GM23338 (cell line): ENCODE measurements around the gene LTBR. TPM values are rescaled to one million over a fixed set of nuclear protein-coding genes. Genes with fewer than 3 reads are reported as not detected.

Experiments
- ATAC-seq: fragments of 200-7000 bp; cut with Tn5 transposase; 3 replicates; pipeline ENCODE4 v1.9.1; 2020
- DNase-seq: peaks from one replicate; pipeline ENCODE4 v3.0.0-alpha.2; 2015; ENCODE audit warnings: low spot score
- H2AFZ ChIP-seq: fragments of 200-600 bp; sonication (generic); 2 replicates; pipeline ENCODE4 v1.8.0; 2016; ENCODE audit warnings: antibody characterized with exemption, mild to moderate bottlenecking, moderate library complexity
- H3F3A ChIP-seq: fragments of 200-600 bp; sonication (generic); replicated peaks from 2 replicates; pipeline ENCODE4 v1.8.0; 2017; ENCODE audit warnings: antibody characterized with exemption, mixed run types, low read depth
- H3K27ac ChIP-seq: fragments of 200-600 bp; sonication (generic); 2 replicates; pipeline ENCODE4 v1.6.1; 2016; ENCODE audit warnings: low read depth
- H3K27me3 ChIP-seq: fragments of 200-600 bp; sonication (generic); 2 replicates; pipeline ENCODE4 v1.8.0; 2016; ENCODE audit warnings: mild to moderate bottlenecking, mixed run types, moderate library complexity; ENCODE audit not compliant: insufficient read depth
- H3K36me3 ChIP-seq: fragments of 200-600 bp; sonication (generic); 2 replicates; pipeline ENCODE4 v1.8.0; 2016; ENCODE audit warnings: mild to moderate bottlenecking; ENCODE audit not compliant: insufficient read depth
- H3K4me1 ChIP-seq: fragments of 200-600 bp; sonication (generic); 2 replicates; pipeline ENCODE4 v1.8.0; 2016; ENCODE audit warnings: mild to moderate bottlenecking, moderate library complexity; ENCODE audit not compliant: insufficient read depth
- H3K4me2 ChIP-seq: fragments of 200-600 bp; sonication (generic); 2 replicates; pipeline ENCODE4 v1.7.1; 2017; ENCODE audit warnings: mixed run types
- H3K4me3 ChIP-seq: fragments of 200-600 bp; sonication (generic); 2 replicates; pipeline ENCODE4 v1.6.1; 2016; ENCODE audit warnings: mixed run types
- H3K79me2 ChIP-seq: fragments of 200-600 bp; sonication (generic); replicated peaks from 2 replicates; pipeline ENCODE4 v1.8.0; 2017; ENCODE audit warnings: mild to moderate bottlenecking; ENCODE audit not compliant: insufficient read depth
- H3K9me2 ChIP-seq: fragments of 200-600 bp; sonication (generic); 2 replicates; pipeline ENCODE4 v1.8.0; 2017; ENCODE audit not compliant: insufficient read depth
- H4K20me1 ChIP-seq: fragments of 200-600 bp; sonication (generic); replicated peaks from 2 replicates; pipeline ENCODE4 v1.8.0; 2017; ENCODE audit warnings: mild to moderate bottlenecking; ENCODE audit not compliant: insufficient read depth
- H3K27ac Mint-ChIP-seq: 2 replicates; pipeline ENCODE4 v1.8.0; 2020; ENCODE audit warnings: inconsistent platforms, mild to moderate bottlenecking, moderate library complexity, mixed read lengths
- H3K27me3 Mint-ChIP-seq: 3 replicates; pipeline ENCODE4 v1.8.0; 2022; ENCODE audit warnings: low read depth, mild to moderate bottlenecking, moderate library complexity, mixed read lengths, inconsistent platforms; ENCODE audit not compliant: insufficient read depth, poor library complexity
- H3K36me3 Mint-ChIP-seq: 3 replicates; pipeline ENCODE4 v1.8.0; 2021; ENCODE audit warnings: low read depth, mild to moderate bottlenecking, inconsistent platforms, moderate library complexity, mixed read lengths
- H3K4me1 Mint-ChIP-seq: 3 replicates; pipeline ENCODE4 v1.8.0; 2020; ENCODE audit warnings: mild to moderate bottlenecking, inconsistent platforms, mixed read lengths
- H3K4me3 Mint-ChIP-seq: 3 replicates; pipeline ENCODE4 v1.8.0; 2021; ENCODE audit warnings: moderate library complexity, mild to moderate bottlenecking, inconsistent platforms, mixed read lengths
- H3K9me3 Mint-ChIP-seq: 3 replicates; pipeline ENCODE4 v1.8.0; 2020; ENCODE audit warnings: moderate library complexity, mild to moderate bottlenecking, inconsistent platforms, mixed read lengths
- CREB1 ChIP-seq: fragments of 250-450 bp; sonication (Bioruptor Pico); IDR thresholded peaks from 2 replicates; pipeline ENCODE4 v1.5.0; 2020; ENCODE audit warnings: low read depth, mild to moderate bottlenecking, moderate library complexity
- ETS1 ChIP-seq: IDR thresholded peaks from 2 replicates; pipeline ENCODE4 v1.6.1; 2016; ENCODE audit warnings: antibody characterized with exemption
- EZH2phosphoT487 ChIP-seq: fragments of 200-600 bp; sonication (generic); IDR thresholded peaks from one replicate; pipeline ENCODE4 v1.8.1; 2018; ENCODE audit warnings: antibody characterized with exemption; ENCODE audit not compliant: unreplicated experiment
- JUNB ChIP-seq: IDR thresholded peaks from one replicate; pipeline ENCODE4 v1.6.1; 2016; ENCODE audit warnings: antibody characterized with exemption; ENCODE audit not compliant: unreplicated experiment
- POLR2AphosphoS5 ChIP-seq: IDR thresholded peaks from 2 replicates; pipeline ENCODE4 v1.6.1; 2016; ENCODE audit warnings: antibody characterized with exemption, low read depth
- REST ChIP-seq: IDR thresholded peaks from one replicate; pipeline ENCODE4 v1.6.1; 2018; ENCODE audit warnings: antibody characterized with exemption; ENCODE audit not compliant: unreplicated experiment
- STAT1 ChIP-seq: IDR thresholded peaks from one replicate; pipeline ENCODE4 v1.6.1; 2016; ENCODE audit warnings: antibody characterized with exemption; ENCODE audit not compliant: unreplicated experiment
- ZNF114 ChIP-seq: fragments of 250-450 bp; sonication (Bioruptor Pico); IDR thresholded peaks from 2 replicates; pipeline ENCODE4 v1.5.0; 2020; ENCODE audit warnings: mild to moderate bottlenecking, moderate library complexity
- ZNF331 ChIP-seq: fragments of 250-450 bp; sonication (Bioruptor Pico); IDR thresholded peaks from 2 replicates; pipeline ENCODE4 v1.5.0; 2020; ENCODE audit warnings: low read depth, mild to moderate bottlenecking, moderate library complexity
- ZNF462 ChIP-seq: fragments of 250-450 bp; sonication (Bioruptor Pico); IDR thresholded peaks from 2 replicates; pipeline ENCODE4 v1.5.0; 2020; ENCODE audit warnings: mild to moderate bottlenecking, moderate library complexity
- polyA plus RNA-seq: library from polyadenylated mRNA; unstranded; fragments of >200 nt; fragmentation: Nextera tagmentation; extraction: Ambion mirVana; gene quantifications from 2 replicates; pipeline ENCODE4 v1.2.1, GENCODE V29; 2016
- total RNA-seq: library from RNA; depleted of rRNA; stranded (reverse); fragments of >200 nt; shearing (Covaris generic); gene quantifications from 2 replicates; pipeline ENCODE4 v1.2.3, GENCODE V29; 2014

The LTBR gene
- total and polyA plus RNA-seq, 2 experiments from 2014 or later, result 6.1 to 6.8 TPM

GRCh38 chr12:6393109-6393508 is 9.1 kb downstream of the LTBR start:
- Mint-ChIP-seq H3K4me3 (no peak overlapping the region), H3K9me3 (no peaks in the 10 kb centered on the region; the same call in 2 of the 3 replicates), H3K36me3 (no peaks in the 10 kb centered on the region), H3K4me1 (peaks cover 20% of the 10 kb centered on the region), H3K27ac (no peak overlapping the region), H3K27me3 (peaks cover 8% of the 10 kb centered on the region)
- no peak overlapping the region for H3K4me2 ChIP-seq
- DNase-seq (no peak), ATAC-seq (no peak)
- H3K4me3 ChIP-seq, result no peak overlapping the region
- peaks cover 3% of the 10 kb centered on the region; the same call in 1 of the 2 replicates for H3K9me2 ChIP-seq
- H3K4me1 ChIP-seq, result peaks cover 13% of the 10 kb centered on the region
- H3K27me3 ChIP-seq, result no peaks in the 10 kb centered on the region
- TF ChIP-seq EZH2phosphoT487 (no peak), STAT1 (no peak), CREB1 (no peak), ZNF331 (CRISPR knock-in tag) (no peak), ETS1 (no peak)
- H3F3A ChIP-seq, result peaks cover 9% of the 10 kb centered on the region; the same call in 1 of the 2 replicates
- H3K27ac ChIP-seq, result no peak overlapping the region
- no peaks in the 10 kb centered on the region for H3K36me3 ChIP-seq
- H2AFZ ChIP-seq, result no peak overlapping the region
- H4K20me1 ChIP-seq, result no peaks in the 10 kb centered on the region
- H3K79me2 ChIP-seq, result no peaks in the 10 kb centered on the region

- no peak overlapping the region for H3K27ac ChIP-seq
- no peaks in the 10 kb centered on the region for H3K36me3 ChIP-seq
- Mint-ChIP-seq H3K27me3 (peaks cover 4% of the 10 kb centered on the region), H3K36me3 (no peaks in the 10 kb centered on the region), H3K4me3 (no peak overlapping the region), H3K9me3 (no peaks in the 10 kb centered on the region; the same call in 2 of the 3 replicates), H3K27ac (no peak overlapping the region), H3K4me1 (peaks cover 18% of the 10 kb centered on the region)
- H3K9me2 ChIP-seq, result peaks cover 3% of the 10 kb centered on the region; the same call in 1 of the 2 replicates
- no peak overlapping the region for H3K4me2 ChIP-seq
- no peaks in the 10 kb centered on the region for H3K79me2 ChIP-seq
- H3K27me3 ChIP-seq, result no peaks in the 10 kb centered on the region
- no peak for TF ChIP-seq ZNF114
- no peak for TF ChIP-seq POLR2AphosphoS5
- TF ChIP-seq JUNB, result no peak
- TF ChIP-seq ETS1, result no peak
- no peak for TF ChIP-seq ZNF462 (CRISPR knock-in tag)
- TF ChIP-seq REST, result no peak
- H3F3A ChIP-seq, result peaks cover 9% of the 10 kb centered on the region; the same call in 1 of the 2 replicates
- no peak overlapping the region for H3K4me3 ChIP-seq
- no peak overlapping the region for H2AFZ ChIP-seq
- H3K4me1 ChIP-seq, result peaks cover 13% of the 10 kb centered on the region
- H4K20me1 ChIP-seq, result no peaks in the 10 kb centered on the region
- ATAC-seq (no peak), DNase-seq (no peak)
Measured at GRCh38 chr12:6394398-6394797, 10.4 kb downstream of the LTBR start.
